Ovary (tissue), 3 donors: ENCODE results near the gene ST6GALNAC3.

ENCODE experiments used
- CTCF ChIP-seq, 3 donors: fragments of 450-650 bp in 2 of 3; fragments of 200-600 bp in 1 of 3; IDR thresholded peaks; one replicate each; pipeline versions ENCODE4 v1.5.1 to v1.8.0; 2016 to 2022; ENCODE audit warnings: antibody characterized with exemption in 3 of 3, mild to moderate bottlenecking in 1 of 3
- EP300 ChIP-seq: sonication (generic); formaldehyde crosslinking; IDR thresholded peaks from one replicate; pipeline ENCODE4 v1.6.1; 2017; ENCODE audit warnings: antibody characterized with exemption
- POLR2A ChIP-seq: fragments of 450-650 bp; IDR thresholded peaks from one replicate; pipeline ENCODE4 v1.6.1; 2017; ENCODE audit warnings: antibody characterized with exemption, mild to moderate bottlenecking, moderate library complexity
- donor health status: DM: no; HTN: no; CAD: no.

- no peak for TF ChIP-seq CTCF (IDR thresholded peaks at IDR 0.05)
- no peak for TF ChIP-seq POLR2A
- TF ChIP-seq EP300, result no peak
These were observed 344.0 kb downstream of the ST6GALNAC3 start for GRCh38 chr1:76418531-76418930.
